Neural cell (in vitro differentiated cells): ENCODE data around the gene RUBCN. TPM values are rescaled to one million over a fixed set of nuclear protein-coding genes. Genes with fewer than 3 reads are reported as not detected.

Experiments
- H2AFZ ChIP-seq: fragments of 200-600, 300-800 bp; sonication (generic), shearing (Covaris generic); 2 replicates; pipeline ENCODE4 v1.6.0; 2014; ENCODE audit warnings: low read depth, mild to moderate bottlenecking, antibody characterized with exemption, low read length, moderate library complexity
- H3F3A ChIP-seq: fragments of 200-600 bp; shearing (Covaris generic); 2 replicates; pipeline ENCODE4 v1.6.1; 2016; ENCODE audit warnings: mild to moderate bottlenecking, moderate library complexity, mixed read lengths, antibody characterized with exemption, low read length; ENCODE audit not compliant: insufficient read depth, poor library complexity, severe bottlenecking
- H3K27ac ChIP-seq: fragments of 200-600, 300-800 bp; sonication (generic), shearing (Covaris generic); 2 replicates; pipeline ENCODE4 v1.5.1; 2014; ENCODE audit warnings: mild to moderate bottlenecking, low read length, moderate library complexity
- H3K27me3 ChIP-seq: fragments of 300-800, 200-600 bp; sonication (generic), shearing (Covaris generic); 2 replicates; pipeline ENCODE4 v1.6.0; 2014; ENCODE audit warnings: mild to moderate bottlenecking, low read depth, low read length, moderate library complexity; ENCODE audit not compliant: insufficient read depth
- H3K36me3 ChIP-seq: fragments of 300-800, 200-600 bp; sonication (generic), shearing (Covaris generic); 2 replicates; pipeline ENCODE4 v1.5.1; 2014; ENCODE audit warnings: mild to moderate bottlenecking, antibody characterized with exemption, low read length, moderate library complexity; ENCODE audit not compliant: insufficient read depth
- H3K4me2 ChIP-seq: fragments of 300-800, 200-600 bp; sonication (generic), shearing (Covaris generic); 2 replicates; pipeline ENCODE4 v1.6.0; 2014; ENCODE audit warnings: mild to moderate bottlenecking, low read length
- H3K4me3 ChIP-seq: fragments of 300-800, 200-600 bp; sonication (generic), shearing (Covaris generic); 2 replicates; pipeline ENCODE4 v1.5.1; 2014; ENCODE audit warnings: mild to moderate bottlenecking, low read length, moderate library complexity
- H3K79me2 ChIP-seq: fragments of 200-600 bp; shearing (Covaris generic); replicated peaks from 2 replicates; pipeline ENCODE4 v1.6.0; 2014; ENCODE audit warnings: mild to moderate bottlenecking, low read length, moderate library complexity; ENCODE audit not compliant: insufficient read depth
- H3K9ac ChIP-seq: fragments of 300-800, 200-600 bp; sonication (generic), shearing (Covaris generic); 2 replicates; pipeline ENCODE4 v1.6.1; 2016; ENCODE audit warnings: mild to moderate bottlenecking, low read length, mixed read lengths
- H3K9me2 ChIP-seq: fragments of 200-600 bp; shearing (Covaris generic); 2 replicates; pipeline ENCODE4 v1.6.1; 2016; ENCODE audit warnings: mild to moderate bottlenecking, low read length, mixed read lengths; ENCODE audit not compliant: insufficient read depth
- H3K9me3 ChIP-seq: fragments of 200-600, 300-800 bp; sonication (generic), shearing (Covaris generic); 2 replicates; pipeline ENCODE4 v1.6.1; 2016; ENCODE audit warnings: mild to moderate bottlenecking, mixed run types, low read length, moderate library complexity, mixed read lengths
- H4K20me1 ChIP-seq: fragments of 200-600 bp; shearing (Covaris generic); 2 replicates; pipeline ENCODE4 v1.6.1; 2016; ENCODE audit warnings: mild to moderate bottlenecking, mixed run types; ENCODE audit not compliant: insufficient read depth
- EP300 ChIP-seq: fragments of 450-650 bp; conservative IDR thresholded peaks from 2 replicates; pipeline ENCODE4 v1.6.1; 2014; ENCODE audit warnings: antibody characterized with exemption, mild to moderate bottlenecking, moderate library complexity; ENCODE audit not compliant: poor library complexity, severe bottlenecking
- EZH2 ChIP-seq: fragments of 200-600, 300-800 bp; shearing (Covaris generic), sonication (generic); IDR thresholded peaks from 2 replicates; pipeline ENCODE4 v1.6.1; 2014; ENCODE audit warnings: antibody characterized with exemption, low read length, borderline replicate concordance, mild to moderate bottlenecking; ENCODE audit not compliant: insufficient read depth, poor library complexity, severe bottlenecking
- MXI1 ChIP-seq: fragments of 450-650 bp; conservative IDR thresholded peaks from 2 replicates; pipeline ENCODE4 v1.6.1; 2014; ENCODE audit warnings: antibody characterized with exemption, mild to moderate bottlenecking; ENCODE audit not compliant: poor library complexity, severe bottlenecking
- POLR2AphosphoS5 ChIP-seq: IDR thresholded peaks from 2 replicates; pipeline ENCODE4 v1.6.1; 2012
- RAD21 ChIP-seq: fragments of 450-650 bp; conservative IDR thresholded peaks from 2 replicates; pipeline ENCODE4 v1.6.1; 2014; ENCODE audit warnings: antibody characterized with exemption, mild to moderate bottlenecking, moderate library complexity
- SMC3 ChIP-seq: fragments of 450-650 bp; conservative IDR thresholded peaks from 2 replicates; pipeline ENCODE4 v1.6.1; 2014; ENCODE audit warnings: antibody characterized with exemption, mild to moderate bottlenecking, moderate library complexity; ENCODE audit not compliant: poor library complexity
- TAF1 ChIP-seq: IDR thresholded peaks from 2 replicates; pipeline ENCODE4 v1.6.1; 2012; ENCODE audit warnings: low read depth
- polyA plus RNA-seq: library from polyadenylated mRNA; depleted of rRNA; stranded (reverse); fragments of >200 nt; gene quantifications from 2 replicates; pipeline ENCODE4 v1.2.3, GENCODE V29; 2014
- TF ChIP-seq, protein P1 (sequence below): IDR thresholded peaks from 2 replicates; pipeline ENCODE4 v1.6.1; 2012; ENCODE audit warnings: borderline replicate concordance
- TF ChIP-seq, protein P2 (sequence below): fragments of 450-650 bp; IDR thresholded peaks from 2 replicates; pipeline ENCODE4 v1.5.1; 2014; ENCODE audit warnings: antibody characterized with exemption, mild to moderate bottlenecking, moderate library complexity; ENCODE audit not compliant: poor library complexity, severe bottlenecking

RUBCN gene
- polyA plus RNA-seq, 1 donor from 2014 or later = 16.1 TPM

DNA sequence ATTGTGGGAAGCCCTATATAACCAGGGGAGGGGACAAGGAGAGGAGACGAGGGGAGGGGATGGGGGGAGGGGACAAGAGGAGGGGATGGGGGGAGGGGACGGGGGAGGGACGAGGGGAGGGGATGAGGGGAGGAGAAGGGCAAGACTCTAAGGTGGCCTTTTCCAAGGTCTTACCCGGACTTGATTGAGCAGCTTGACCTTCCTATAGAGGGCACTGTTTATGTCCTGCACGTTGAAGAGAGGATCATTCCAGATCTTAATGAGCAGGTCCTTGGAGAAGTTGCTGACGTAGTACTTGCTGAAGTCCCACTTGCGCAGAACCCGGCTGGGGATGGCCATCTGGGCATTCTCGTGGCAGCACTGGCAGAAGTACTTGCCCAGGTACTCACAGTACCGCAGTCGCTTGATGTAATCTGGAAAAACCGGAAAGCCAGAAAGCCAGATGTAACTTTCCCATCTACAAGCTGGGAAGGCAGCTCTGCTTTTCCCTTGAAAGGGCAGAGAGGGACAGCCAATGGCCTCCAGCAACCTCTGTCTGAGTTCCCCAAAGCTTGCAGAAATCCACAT is 55.7 kb downstream of the RUBCN start:
- Histone ChIP-seq H4K20me1 (no peaks in the 10 kb centered on the region), H3F3A (no peaks in the 10 kb centered on the region), H3K4me3 (no peak overlapping the region), H3K4me2 (no peak overlapping the region), H3K27me3 (no peaks in the 10 kb centered on the region), H3K36me3 (no peaks in the 10 kb centered on the region), H3K9me3 (no peaks in the 10 kb centered on the region), H3K27ac (no peak overlapping the region), H3K79me2 (no peaks in the 10 kb centered on the region), H2AFZ (no peak overlapping the region), H3K9me2 (no peaks in the 10 kb centered on the region), H3K9ac (no peak overlapping the region)
- TF ChIP-seq POLR2AphosphoS5 = no peak
- no peak for TF ChIP-seq RAD21
- no peak for TF ChIP-seq TAF1
- TF ChIP-seq, protein P1, sequence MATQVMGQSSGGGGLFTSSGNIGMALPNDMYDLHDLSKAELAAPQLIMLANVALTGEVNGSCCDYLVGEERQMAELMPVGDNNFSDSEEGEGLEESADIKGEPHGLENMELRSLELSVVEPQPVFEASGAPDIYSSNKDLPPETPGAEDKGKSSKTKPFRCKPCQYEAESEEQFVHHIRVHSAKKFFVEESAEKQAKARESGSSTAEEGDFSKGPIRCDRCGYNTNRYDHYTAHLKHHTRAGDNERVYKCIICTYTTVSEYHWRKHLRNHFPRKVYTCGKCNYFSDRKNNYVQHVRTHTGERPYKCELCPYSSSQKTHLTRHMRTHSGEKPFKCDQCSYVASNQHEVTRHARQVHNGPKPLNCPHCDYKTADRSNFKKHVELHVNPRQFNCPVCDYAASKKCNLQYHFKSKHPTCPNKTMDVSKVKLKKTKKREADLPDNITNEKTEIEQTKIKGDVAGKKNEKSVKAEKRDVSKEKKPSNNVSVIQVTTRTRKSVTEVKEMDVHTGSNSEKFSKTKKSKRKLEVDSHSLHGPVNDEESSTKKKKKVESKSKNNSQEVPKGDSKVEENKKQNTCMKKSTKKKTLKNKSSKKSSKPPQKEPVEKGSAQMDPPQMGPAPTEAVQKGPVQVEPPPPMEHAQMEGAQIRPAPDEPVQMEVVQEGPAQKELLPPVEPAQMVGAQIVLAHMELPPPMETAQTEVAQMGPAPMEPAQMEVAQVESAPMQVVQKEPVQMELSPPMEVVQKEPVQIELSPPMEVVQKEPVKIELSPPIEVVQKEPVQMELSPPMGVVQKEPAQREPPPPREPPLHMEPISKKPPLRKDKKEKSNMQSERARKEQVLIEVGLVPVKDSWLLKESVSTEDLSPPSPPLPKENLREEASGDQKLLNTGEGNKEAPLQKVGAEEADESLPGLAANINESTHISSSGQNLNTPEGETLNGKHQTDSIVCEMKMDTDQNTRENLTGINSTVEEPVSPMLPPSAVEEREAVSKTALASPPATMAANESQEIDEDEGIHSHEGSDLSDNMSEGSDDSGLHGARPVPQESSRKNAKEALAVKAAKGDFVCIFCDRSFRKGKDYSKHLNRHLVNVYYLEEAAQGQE = no peak
- no peak for TF ChIP-seq SMC3

DNA sequence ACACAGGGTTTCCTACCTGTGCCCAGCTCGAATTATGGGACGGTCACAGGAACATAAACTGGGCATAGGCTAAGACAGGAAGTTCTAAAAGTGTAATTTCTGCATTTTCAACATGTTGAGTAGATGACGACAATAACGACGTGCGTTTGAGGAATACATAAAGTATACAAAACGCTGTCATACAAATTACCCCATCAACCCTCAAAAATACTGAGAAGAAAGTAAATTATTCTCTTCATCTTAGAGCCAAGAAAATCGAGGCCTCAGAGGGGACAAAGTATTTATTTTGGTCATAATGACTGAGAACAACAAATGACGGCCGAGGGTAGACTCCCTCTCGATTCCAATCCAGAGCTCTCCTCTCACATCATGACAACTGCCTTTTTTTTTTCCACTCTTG is 60.8 kb downstream of the RUBCN start:
- Histone ChIP-seq H3K9me3 (no peaks in the 10 kb centered on the region), H3K79me2 (no peaks in the 10 kb centered on the region), H3K4me2 (no peak overlapping the region), H3K27ac (no peak overlapping the region), H3F3A (no peaks in the 10 kb centered on the region), H4K20me1 (no peaks in the 10 kb centered on the region), H3K4me3 (no peak overlapping the region), H3K27me3 (no peaks in the 10 kb centered on the region), H2AFZ (no peak overlapping the region), H3K9ac (no peak overlapping the region), H3K9me2 (no peaks in the 10 kb centered on the region), H3K36me3 (no peaks in the 10 kb centered on the region)
- TF ChIP-seq EP300 = no peak
- no peak for TF ChIP-seq POLR2AphosphoS5
- TF ChIP-seq, protein P1 = no peak
- TF ChIP-seq, protein P2, sequence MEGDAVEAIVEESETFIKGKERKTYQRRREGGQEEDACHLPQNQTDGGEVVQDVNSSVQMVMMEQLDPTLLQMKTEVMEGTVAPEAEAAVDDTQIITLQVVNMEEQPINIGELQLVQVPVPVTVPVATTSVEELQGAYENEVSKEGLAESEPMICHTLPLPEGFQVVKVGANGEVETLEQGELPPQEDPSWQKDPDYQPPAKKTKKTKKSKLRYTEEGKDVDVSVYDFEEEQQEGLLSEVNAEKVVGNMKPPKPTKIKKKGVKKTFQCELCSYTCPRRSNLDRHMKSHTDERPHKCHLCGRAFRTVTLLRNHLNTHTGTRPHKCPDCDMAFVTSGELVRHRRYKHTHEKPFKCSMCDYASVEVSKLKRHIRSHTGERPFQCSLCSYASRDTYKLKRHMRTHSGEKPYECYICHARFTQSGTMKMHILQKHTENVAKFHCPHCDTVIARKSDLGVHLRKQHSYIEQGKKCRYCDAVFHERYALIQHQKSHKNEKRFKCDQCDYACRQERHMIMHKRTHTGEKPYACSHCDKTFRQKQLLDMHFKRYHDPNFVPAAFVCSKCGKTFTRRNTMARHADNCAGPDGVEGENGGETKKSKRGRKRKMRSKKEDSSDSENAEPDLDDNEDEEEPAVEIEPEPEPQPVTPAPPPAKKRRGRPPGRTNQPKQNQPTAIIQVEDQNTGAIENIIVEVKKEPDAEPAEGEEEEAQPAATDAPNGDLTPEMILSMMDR = no peak
- no peak for TF ChIP-seq RAD21
- no peak for TF ChIP-seq EZH2
- no peak for TF ChIP-seq MXI1
- no peak for TF ChIP-seq SMC3
- no peak for TF ChIP-seq TAF1
